ENCODE data around the gene CYBRD1. TPM values are rescaled to one million over a fixed set of nuclear protein-coding genes. Genes with fewer than 3 reads are reported as not detected.

The CYBRD1 gene
- total and polyA plus RNA-seq, 10 of the 15 experiments (the other 5 are each of a cell fraction or from before 2014, with no cell fraction given): 10.8 to 51.9 (median 29.6) TPM

GRCh38 chr2:171479154-171479814, 43.0 kb upstream of the CYBRD1 start (continued):
- TF ChIP-seq MTA3 (IDR thresholded peaks at IDR 0.05; ENCODE audit: borderline replicate concordance, low read length) (peak; percentile 42; the same call in 1 of the 2 replicates), STAT3 (IDR thresholded peaks at IDR 0.05; ENCODE audit: low read depth, low read length) (0 out of 2 replicates have a peak, but pooled peaks have one; percentile 32), ATF7 (IDR thresholded peaks at IDR 0.05; ENCODE audit: low read depth) (no peak), MEF2A (IDR thresholded peaks at IDR 0.05; ENCODE audit: insufficient read depth, low read depth, low read length) (peak; percentile 95), JUND (IDR thresholded peaks at IDR 0.05; ENCODE audit: low read depth, low read length) (0 out of 2 replicates have a peak, but pooled peaks have one; percentile 21), NKRF (conservative IDR thresholded peaks at IDR 0.05) (no peak), NBN (IDR thresholded peaks at IDR 0.05) (no peak), ZBTB40 (IDR thresholded peaks at IDR 0.05; ENCODE audit: borderline replicate concordance) (no peak), FOXM1 (IDR thresholded peaks at IDR 0.05; ENCODE audit: low read depth, low read length) (peak; percentile 90), NRF1 (conservative IDR thresholded peaks at IDR 0.05; ENCODE audit: low read depth, low read length) (no peak), CHD1 (IDR thresholded peaks at IDR 0.05; ENCODE audit: low read depth, low read length) (no peak), IKZF2 (IDR thresholded peaks at IDR 0.05) (no peak), NFYB (IDR thresholded peaks at IDR 0.05; ENCODE audit: insufficient read depth, low read depth, low read length) (no peak), TCF7 (IDR thresholded peaks at IDR 0.05; ENCODE audit: borderline replicate concordance) (peak; percentile 25; the same call in 1 of the 2 replicates), EGR1 (IDR thresholded peaks at IDR 0.05; ENCODE audit: borderline replicate concordance in 1 of 2, low read depth in 2 of 2, low read length in 2 of 2) (no peak)
